HepG2 (cell line): ENCODE data around the gene PDGFB. TPM values are rescaled to one million over a fixed set of nuclear protein-coding genes. Genes with fewer than 3 reads are reported as not detected.

Experiments used
- ARID4A ChIP-seq: sonication (generic); formaldehyde crosslinking; IDR thresholded peaks from 2 replicates; pipeline ENCODE4 v1.5.0; 2020; ENCODE audit warnings: mild to moderate bottlenecking, missing genetic modification reagents, borderline replicate concordance
- ATF1 ChIP-seq: IDR thresholded peaks from 2 replicates; pipeline ENCODE4 v1.6.1; 2016; ENCODE audit warnings: mild to moderate bottlenecking, control low read depth
- CBX2 ChIP-seq, 2 experiments: fragments of 200-600 bp in 1 of 2; sonication (generic); formaldehyde crosslinking in 1 of 2; IDR thresholded peaks; 2 replicates each; pipeline versions ENCODE4 v1.7.0 to v1.8.1; 2018 to 2022; ENCODE audit warnings: low read depth in 2 of 2, low read length in 1 of 2, mild to moderate bottlenecking in 1 of 2, missing genetic modification reagents in 1 of 2
- CENPX ChIP-seq: sonication (generic); formaldehyde crosslinking; IDR thresholded peaks from 2 replicates; pipeline ENCODE4 v1.9.0; 2021; ENCODE audit warnings: mild to moderate bottlenecking, missing genetic modification reagents, moderate library complexity
- FLYWCH1 ChIP-seq: sonication (generic); formaldehyde crosslinking; IDR thresholded peaks from 2 replicates; pipeline ENCODE4 v1.8.1; 2023; ENCODE audit warnings: mild to moderate bottlenecking, missing genetic modification reagents
- HNRNPLL ChIP-seq: fragments of 200-400 bp; formaldehyde crosslinking; IDR thresholded peaks from 2 replicates; pipeline ENCODE4 v1.6.1; 2017; ENCODE audit warnings: mild to moderate bottlenecking, low read depth, low read length; ENCODE audit not compliant: poor library complexity, severe bottlenecking
- IKZF5 ChIP-seq: IDR thresholded peaks from 2 replicates; pipeline ENCODE4 v1.6.1; 2018; ENCODE audit warnings: missing genetic modification reagents, mild to moderate bottlenecking, missing compliant biosample characterization
- KLF15 ChIP-seq: sonication (generic); formaldehyde crosslinking; IDR thresholded peaks from 2 replicates; pipeline ENCODE4 v1.8.1; 2023; ENCODE audit warnings: borderline replicate concordance, mild to moderate bottlenecking, inconsistent platforms, missing genetic modification reagents, mixed read lengths
- NBN ChIP-seq: fragments of 450-650 bp; conservative IDR thresholded peaks from 2 replicates; pipeline ENCODE4 v1.6.1; 2017
- RBFOX2 ChIP-seq: fragments of 200-400 bp; formaldehyde crosslinking; IDR thresholded peaks from 2 replicates; pipeline ENCODE4 v1.6.1; 2017; ENCODE audit warnings: low read depth, mild to moderate bottlenecking, low read length
- RFXAP ChIP-seq: sonication (generic); formaldehyde crosslinking; IDR thresholded peaks from 2 replicates; pipeline ENCODE4 v1.4.0; 2020; ENCODE audit warnings: missing genetic modification reagents, borderline replicate concordance
- ZNF318 ChIP-seq: sonication (generic); formaldehyde crosslinking; IDR thresholded peaks from 2 replicates; pipeline ENCODE4 v1.4.0; 2020; ENCODE audit warnings: mild to moderate bottlenecking, missing genetic modification reagents
- ZNF501 ChIP-seq: sonication (generic); formaldehyde crosslinking; IDR thresholded peaks from 2 replicates; pipeline ENCODE4 v1.5.1; 2020; ENCODE audit warnings: mild to moderate bottlenecking, moderate library complexity, missing genetic modification reagents
- polyA plus RNA-seq, 8 experiments: library from polyadenylated mRNA; depleted of rRNA in 3 of 8; stranded (reverse) in 7 of 8; unstranded in 1 of 8; fragments of >200 nt; fragmentation: Illumina TruSeq in 4 of 8; extraction: Trizol in 4 of 8; gene quantifications; 2 replicates each; pipeline versions ENCODE4 v1.2.1 to v1.2.3, GENCODE V29; 2011 to 2016; ENCODE audit warnings: low read depth in 4 of 8, missing spikeins in 1 of 8, mixed read lengths in 1 of 8; ENCODE audit not compliant: insufficient read depth in 1 of 8
- total RNA-seq, 5 experiments: library from RNA; depleted of rRNA; stranded (reverse); fragments of >200 nt; fragmentation: Illumina TruSeq; extraction: Trizol; gene quantifications; 2 replicates each; pipeline ENCODE4 v1.2.3, GENCODE V29; 2016; ENCODE audit warnings: low read depth in 1 of 5

PDGFB gene
- total and polyA plus RNA-seq, 2 of the 13 experiments (the other 11 are each of a cell fraction or from before 2014, with no cell fraction given), result 1.4 to 10.1 TPM

GRCh38 chr22:39174498-39175352 is 70.1 kb downstream of the PDGFB start (continued):
- no peak for TF ChIP-seq ZNF318
- no peak for TF ChIP-seq RFXAP (CRISPR knock-in tag)
- peak; percentile 79; the same call in 1 of the 2 replicates for TF ChIP-seq ATF1 (CRISPR knock-in tag)
- TF ChIP-seq CENPX (CRISPR knock-in tag), result no peak
- peak; percentile 90 for TF ChIP-seq IKZF5
- TF ChIP-seq KLF15 (CRISPR knock-in tag), result no peak
- no peak for TF ChIP-seq NBN
- TF ChIP-seq HNRNPLL, result no peak
- TF ChIP-seq RBFOX2, result no peak
- no peak for TF ChIP-seq CBX2 (IDR thresholded peaks at IDR 0.05; ENCODE audit: low read depth, low read length)
- TF ChIP-seq CBX2 (CRISPR knock-in tag; IDR thresholded peaks at IDR 0.05; ENCODE audit: low read depth), result no peak
- no peak; the same call in 1 of the 2 replicates for TF ChIP-seq ZNF501 (CRISPR knock-in tag)
- no peak for TF ChIP-seq FLYWCH1
- peak; percentile 83 for TF ChIP-seq ARID4A (CRISPR knock-in tag)
